Mesenchymal stem cell (in vitro differentiated cells and primary cell): Measurements from ENCODE around the gene TNFRSF8.

Source experiments
- DNase-seq: peaks from one replicate; pipeline ENCODE4 v3.0.0-alpha.2; 2013
- H2AFZ ChIP-seq: one replicate; pipeline ENCODE4 v1.6.1; 2013; ENCODE audit warnings: low read depth, mild to moderate bottlenecking, control low read depth, inconsistent platforms, low read length, moderate library complexity
- H2AK5ac ChIP-seq: 2 replicates; pipeline ENCODE4 v1.6.1; 2013; ENCODE audit warnings: low read length, moderate library complexity, mild to moderate bottlenecking, inconsistent platforms; ENCODE audit not compliant: severe bottlenecking
- H2BK120ac ChIP-seq: one replicate; pipeline ENCODE4 v1.6.1; 2013; ENCODE audit warnings: low read depth, mild to moderate bottlenecking, inconsistent platforms, low read length, moderate library complexity
- H2BK12ac ChIP-seq, 2 experiments: one replicate each; pipeline ENCODE4 v1.6.1; 2013; ENCODE audit warnings: inconsistent platforms in 2 of 2, low read length in 2 of 2, mild to moderate bottlenecking in 2 of 2, moderate library complexity in 2 of 2, control low read depth in 1 of 2
- H2BK15ac ChIP-seq: one replicate; pipeline ENCODE4 v1.6.1; 2013; ENCODE audit warnings: mild to moderate bottlenecking, low read depth, inconsistent platforms; ENCODE audit not compliant: poor library complexity, severe bottlenecking
- H2BK5ac ChIP-seq: 2 replicates; pipeline ENCODE4 v1.6.1; 2013; ENCODE audit warnings: low read depth, mild to moderate bottlenecking, low read length, control low read depth, inconsistent platforms; ENCODE audit not compliant: poor library complexity, severe bottlenecking
- H3K14ac ChIP-seq, 2 experiments: one replicate each; pipeline ENCODE4 v1.6.1; 2013; ENCODE audit warnings: inconsistent platforms in 2 of 2, low read length in 2 of 2, control low read depth in 1 of 2, mild to moderate bottlenecking in 1 of 2, moderate library complexity in 1 of 2
- H3K18ac ChIP-seq, 2 experiments: one replicate each; pipeline ENCODE4 v1.6.1; 2013; ENCODE audit warnings: inconsistent platforms in 2 of 2, low read length in 2 of 2, control low read depth in 1 of 2, low read depth in 1 of 2, mild to moderate bottlenecking in 1 of 2
- H3K23ac ChIP-seq, 2 experiments: one replicate each; pipeline ENCODE4 v1.6.1; 2013; ENCODE audit warnings: inconsistent platforms in 2 of 2, low read length in 2 of 2, mild to moderate bottlenecking in 2 of 2, moderate library complexity in 2 of 2, control low read depth in 1 of 2
- H3K27ac ChIP-seq: 2 replicates; pipeline ENCODE4 v1.5.1; 2013; ENCODE audit warnings: mild to moderate bottlenecking, moderate library complexity, low read length, control low read depth, inconsistent platforms; ENCODE audit not compliant: poor library complexity, severe bottlenecking
- H3K27me3 ChIP-seq, 2 experiments: 2 replicates each; pipeline versions ENCODE4 v1.6.1 to v1.7.0; 2013; ENCODE audit warnings: low read length in 2 of 2, mild to moderate bottlenecking in 2 of 2, moderate library complexity in 2 of 2, control low read depth in 1 of 2, inconsistent platforms in 1 of 2; ENCODE audit not compliant: control insufficient read depth in 1 of 2, insufficient read depth in 1 of 2
- H3K36me3 ChIP-seq, 2 experiments: 2 replicates each; pipeline versions ENCODE4 v1.6.1 to v1.7.0; 2013; ENCODE audit warnings: low read length in 2 of 2, control low read depth in 1 of 2, inconsistent platforms in 1 of 2, low read depth in 1 of 2, mild to moderate bottlenecking in 1 of 2; ENCODE audit not compliant: insufficient read depth in 2 of 2, control insufficient read depth in 1 of 2
- H3K4ac ChIP-seq, 2 experiments: one replicate each; pipeline ENCODE4 v1.6.1; 2013; ENCODE audit warnings: inconsistent platforms in 2 of 2, low read length in 2 of 2, mild to moderate bottlenecking in 2 of 2, moderate library complexity in 2 of 2, control low read depth in 1 of 2, low read depth in 1 of 2
- H3K4me1 ChIP-seq: 2 replicates; pipeline ENCODE4 v1.6.1; 2013; ENCODE audit warnings: low read depth, low read length, control low read depth; ENCODE audit not compliant: control insufficient read depth, insufficient read depth
- H3K4me2 ChIP-seq: 2 replicates; pipeline ENCODE4 v1.6.1; 2013; ENCODE audit warnings: low read length, mild to moderate bottlenecking, inconsistent platforms; ENCODE audit not compliant: poor library complexity, severe bottlenecking
- H3K4me3 ChIP-seq, 2 experiments: 2 replicates each; pipeline versions ENCODE4 v1.5.1 to v1.7.0; 2013; ENCODE audit warnings: low read length in 2 of 2, mild to moderate bottlenecking in 2 of 2, control low read depth in 1 of 2, low read depth in 1 of 2; ENCODE audit not compliant: insufficient read depth in 1 of 2
- H3K79me1 ChIP-seq: replicated peaks from 2 replicates; pipeline ENCODE4 v1.6.1; 2013; ENCODE audit warnings: mild to moderate bottlenecking, control low read depth, low read length, inconsistent platforms; ENCODE audit not compliant: poor library complexity, severe bottlenecking
- H3K9ac ChIP-seq: 2 replicates; pipeline ENCODE4 v1.7.0; 2013; ENCODE audit warnings: mild to moderate bottlenecking, low read length, moderate library complexity
- H3K9me3 ChIP-seq: 2 replicates; pipeline ENCODE4 v1.7.0; 2013; ENCODE audit warnings: mild to moderate bottlenecking, low read length; ENCODE audit not compliant: control insufficient read depth
- H4K8ac ChIP-seq: one replicate; pipeline ENCODE4 v1.6.1; 2013; ENCODE audit warnings: inconsistent platforms, mild to moderate bottlenecking, low read length, moderate library complexity
- H4K91ac ChIP-seq: one replicate; pipeline ENCODE4 v1.6.1; 2013; ENCODE audit warnings: mild to moderate bottlenecking, low read length, inconsistent platforms
- WGBS: methylation state at CpG from one replicate; pipeline ENCODE4 v1.1.7; 2013; ENCODE audit warnings: mixed read lengths; 5-methylcytosine and 5-hydroxymethylcytosine counted together

Gene TNFRSF8

DNA sequence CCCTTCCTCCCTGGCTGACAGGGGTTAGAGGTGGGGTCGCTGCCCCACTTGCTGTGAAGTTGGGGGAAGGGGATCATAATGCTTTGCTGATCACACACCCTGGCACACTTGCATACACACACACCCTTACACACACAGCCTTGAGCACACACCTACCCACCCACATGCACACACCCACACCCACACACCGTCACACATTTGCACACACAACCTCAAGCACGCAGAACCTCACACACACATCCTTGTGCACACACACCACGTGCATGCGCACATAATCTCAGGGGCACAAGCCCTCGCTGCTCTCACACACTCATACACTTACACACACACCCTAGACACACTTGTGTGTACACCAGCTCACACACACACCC, 16.4 kb upstream of the TNFRSF8 start:
- Histone ChIP-seq H3K4me3 (no peak overlapping the region), H2AK5ac (no peak overlapping the region), H2BK15ac (no peak overlapping the region), H3K23ac (no peak overlapping the region), H3K4ac (no peak overlapping the region), H3K79me1 (no peaks in the 10 kb centered on the region), H2AFZ (no peak overlapping the region), H4K91ac (peak overlapping the region; percentile 2), H3K27ac (no peak overlapping the region), H3K9ac (no peak overlapping the region), H3K18ac (no peak overlapping the region), H3K14ac (peak overlapping the region in 1 of 2 experiments; percentile 30), H4K8ac (no peak overlapping the region), H2BK5ac (no peak overlapping the region), H3K27me3 (peaks cover 17 to 37% of the 10 kb centered on the region in 2 experiments), H3K36me3 (no peaks in the 10 kb centered on the region), H2BK120ac (no peak overlapping the region), H3K9me3 (no peaks in the 10 kb centered on the region), H3K4me2 (no peak overlapping the region), H2BK12ac (peak overlapping the region in 1 of 2 experiments; percentile 18), H3K4me1 (peaks cover 11% of the 10 kb centered on the region)
- 91% methylated on average over 6 of the region's 6 CpGs for WGBS
- DNase-seq, result no peak

DNA sequence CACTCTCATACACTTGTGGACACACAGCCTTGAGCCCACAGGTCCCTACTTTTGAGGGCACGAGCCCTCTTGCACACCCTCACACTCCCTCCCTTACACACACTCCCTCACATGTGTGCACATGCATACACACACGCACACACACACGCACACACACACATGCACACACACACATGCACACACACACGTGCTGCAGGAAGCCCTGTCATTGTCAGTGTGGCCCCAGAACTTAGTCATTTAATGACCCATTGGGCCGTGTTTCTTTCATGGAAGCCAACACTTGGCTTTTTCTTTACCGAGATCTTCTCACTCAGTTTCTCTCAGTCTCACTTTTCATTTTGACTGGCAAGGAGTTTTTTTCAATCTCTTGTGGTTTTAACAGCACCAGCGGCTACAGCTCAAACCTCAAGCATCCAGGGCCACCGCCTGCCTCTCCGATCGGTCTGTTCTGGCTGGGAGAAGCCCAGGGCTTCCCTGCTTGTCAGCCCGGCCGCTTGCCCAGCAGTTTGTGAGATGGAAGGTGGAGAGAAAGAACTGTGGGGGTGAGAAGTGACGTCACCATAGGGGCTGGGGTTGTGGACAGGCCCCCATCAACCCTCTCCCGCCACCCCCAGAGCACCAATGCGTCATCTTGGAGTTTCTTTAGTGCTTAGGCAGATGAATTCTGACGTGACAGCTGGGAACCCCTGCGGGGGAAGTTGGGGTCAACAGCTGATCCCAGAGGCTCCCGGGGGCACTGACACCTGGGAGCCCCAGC, 15.8 kb upstream of the TNFRSF8 start:
- Histone ChIP-seq H3K79me1 (no peaks in the 10 kb centered on the region), H3K4me2 (no peak overlapping the region), H2AK5ac (no peak overlapping the region), H3K36me3 (no peaks in the 10 kb centered on the region), H2BK5ac (no peak overlapping the region), H3K23ac (no peak overlapping the region), H2AFZ (no peak overlapping the region), H2BK15ac (no peak overlapping the region), H3K27ac (no peak overlapping the region), H3K4me3 (no peak overlapping the region), H3K9ac (no peak overlapping the region), H3K18ac (peak overlapping the region in 1 of 2 experiments; percentile 59), H4K91ac (no peak overlapping the region), H2BK120ac (no peak overlapping the region), H3K9me3 (no peaks in the 10 kb centered on the region), H3K14ac (peak overlapping the region in 1 of 2 experiments; percentile 30), H4K8ac (no peak overlapping the region), H3K4ac (no peak overlapping the region), H3K4me1 (peaks cover 16% of the 10 kb centered on the region), H2BK12ac (no peak overlapping the region), H3K27me3 (peaks cover 17 to 37% of the 10 kb centered on the region in 2 experiments)
- 79% methylated on average over 17 of the region's 18 CpGs for WGBS
- DNase-seq, result no peak

DNA sequence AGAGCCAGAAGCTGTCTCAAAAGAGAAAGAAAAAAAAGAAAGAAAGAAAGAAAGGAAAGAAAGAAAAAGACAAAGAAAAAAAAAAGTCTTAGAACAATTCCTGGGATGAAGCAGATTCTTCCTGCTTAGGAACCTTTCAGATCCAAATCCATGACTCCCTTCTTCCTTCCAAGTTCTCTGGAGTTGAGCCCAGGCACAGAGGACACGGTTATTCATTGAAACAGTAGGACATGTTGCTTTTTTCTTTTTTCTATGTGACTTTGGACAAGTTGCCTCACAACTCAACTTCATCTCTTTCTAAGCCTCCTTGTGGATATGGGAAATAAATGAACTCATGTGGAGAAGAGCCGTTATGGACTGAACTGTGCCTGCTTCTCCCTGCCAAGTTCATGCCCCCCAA, 14.7 kb upstream of the TNFRSF8 start:
- 100% methylated on average over 2 of the region's 2 CpGs for WGBS
- no peak overlapping the region for H3K14ac ChIP-seq
- no peak overlapping the region for H4K8ac ChIP-seq
- H3K36me3 ChIP-seq, result no peaks in the 10 kb centered on the region
- no peak overlapping the region for H2BK12ac ChIP-seq
- no peak overlapping the region for H3K23ac ChIP-seq
- no peaks in the 10 kb centered on the region for H3K9me3 ChIP-seq
- no peak overlapping the region for H4K91ac ChIP-seq
- no peaks in the 10 kb centered on the region for H3K79me1 ChIP-seq
- H3K4me3 ChIP-seq, result no peak overlapping the region
- no peak for DNase-seq
- H2BK15ac ChIP-seq, result no peak overlapping the region
- H2AK5ac ChIP-seq, result no peak overlapping the region
- H3K4ac ChIP-seq, result no peak overlapping the region
- H3K4me1 ChIP-seq, result peaks cover 22% of the 10 kb centered on the region
- H3K27me3 ChIP-seq, result peaks cover 17 to 37% of the 10 kb centered on the region in 2 experiments
- no peak overlapping the region for H3K4me2 ChIP-seq
- H2BK120ac ChIP-seq, result no peak overlapping the region
- no peak overlapping the region for H3K18ac ChIP-seq
- no peak overlapping the region for H3K27ac ChIP-seq
- H2BK5ac ChIP-seq, result no peak overlapping the region
- H3K9ac ChIP-seq, result no peak overlapping the region
- H2AFZ ChIP-seq, result no peak overlapping the region

DNA sequence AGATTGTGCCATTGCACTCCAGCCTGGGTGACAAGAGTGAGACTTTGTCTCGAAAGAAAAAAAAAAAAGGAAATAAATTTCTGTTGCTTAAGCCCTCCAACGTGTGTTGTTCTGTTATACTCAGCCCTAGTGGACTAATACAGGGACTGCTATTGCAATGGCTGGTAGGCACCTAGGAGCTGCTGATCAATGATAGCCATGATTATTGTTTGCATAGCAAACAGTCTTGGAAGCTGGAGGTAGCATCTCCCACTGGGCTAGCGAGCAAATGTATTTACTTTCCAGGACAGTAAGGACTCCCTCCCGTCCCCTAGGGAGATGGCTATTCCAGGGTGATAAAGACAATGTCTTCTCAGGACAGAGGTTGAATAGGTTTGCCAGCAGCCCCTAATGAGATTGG, 13.5 kb upstream of the TNFRSF8 start:
- Histone ChIP-seq H4K91ac (no peak overlapping the region), H3K9me3 (no peaks in the 10 kb centered on the region), H2BK5ac (no peak overlapping the region), H3K4me3 (no peak overlapping the region), H3K9ac (no peak overlapping the region), H3K36me3 (no peaks in the 10 kb centered on the region), H3K4me1 (peaks cover 22% of the 10 kb centered on the region), H3K27me3 (peaks cover 17 to 36% of the 10 kb centered on the region in 2 experiments), H2BK12ac (no peak overlapping the region), H2BK15ac (no peak overlapping the region), H2AK5ac (no peak overlapping the region), H2BK120ac (no peak overlapping the region), H3K14ac (no peak overlapping the region), H3K27ac (no peak overlapping the region), H3K4me2 (no peak overlapping the region), H2AFZ (no peak overlapping the region), H3K4ac (no peak overlapping the region), H4K8ac (no peak overlapping the region), H3K23ac (no peak overlapping the region), H3K18ac (no peak overlapping the region), H3K79me1 (no peaks in the 10 kb centered on the region)
- no peak for DNase-seq
- 92% methylated on average over 4 of the region's 4 CpGs for WGBS
